ENCODE measurements around the gene RPS6KA5.
A peak's percentile ranks its signal among the peaks of the same experiment; 100 is the strongest.

RPS6KA5 gene

GRCh38 chr14:91027561-91027960 lies 32.9 kb downstream of the RPS6KA5 start:
- DNase-seq (ENCODE audit: low spot score): no peak

- DNase-seq (ENCODE audit: low spot score): peak; percentile 77
These were observed 37.8 kb downstream of the RPS6KA5 start for GRCh38 chr14:91022622-91023028.

- DNase-seq (ENCODE audit: low spot score): no peak
These were observed 38.3 kb downstream of the RPS6KA5 start for GRCh38 chr14:91021991-91022621.

- no peak for DNase-seq (ENCODE audit: low spot score)
These were observed 39.3 kb downstream of the RPS6KA5 start for GRCh38 chr14:91021115-91021514.

GRCh38 chr14:91019673-91020072 lies 40.8 kb downstream of the RPS6KA5 start:
- DNase-seq (ENCODE audit: low spot score): no peak

- no peak for DNase-seq (ENCODE audit: low spot score)
These were observed 42.0 kb downstream of the RPS6KA5 start for GRCh38 chr14:91018481-91018880.

GRCh38 chr14:91016800-91017410 lies 43.5 kb downstream of the RPS6KA5 start:
- DNase-seq (ENCODE audit: low spot score): no peak

GRCh38 chr14:91015435-91015834 lies 45.0 kb downstream of the RPS6KA5 start:
- no peak for DNase-seq (ENCODE audit: low spot score)

- DNase-seq (ENCODE audit: low spot score): no peak
These were observed 48.4 kb downstream of the RPS6KA5 start for GRCh38 chr14:91012045-91012444.

GRCh38 chr14:91010153-91010533 lies 50.3 kb downstream of the RPS6KA5 start:
- no peak for DNase-seq (ENCODE audit: low spot score)

GRCh38 chr14:91009501-91010152 lies 50.8 kb downstream of the RPS6KA5 start:
- peak; percentile 92 for DNase-seq (ENCODE audit: low spot score)

- DNase-seq (ENCODE audit: low spot score): no peak
These were observed 51.6 kb downstream of the RPS6KA5 start for GRCh38 chr14:91008759-91009409.

- no peak for DNase-seq (ENCODE audit: low spot score)
These were observed 54.7 kb downstream of the RPS6KA5 start for GRCh38 chr14:91005716-91006115.

- no peak for DNase-seq (ENCODE audit: low spot score)
These were observed 55.5 kb downstream of the RPS6KA5 start for GRCh38 chr14:91004987-91005386.

- DNase-seq (ENCODE audit: low spot score): no peak
These were observed 61.1 kb downstream of the RPS6KA5 start for GRCh38 chr14:90999299-90999698.

GRCh38 chr14:90996967-90997366 lies 63.5 kb downstream of the RPS6KA5 start:
- no peak for DNase-seq (ENCODE audit: low spot score)

- no peak for DNase-seq (ENCODE audit: low spot score)
These were observed 64.7 kb downstream of the RPS6KA5 start for GRCh38 chr14:90995785-90996184.

- no peak for DNase-seq (ENCODE audit: low spot score)
These were observed 66.6 kb downstream of the RPS6KA5 start for GRCh38 chr14:90993792-90994191.

GRCh38 chr14:90991690-90992443 lies 68.6 kb downstream of the RPS6KA5 start:
- DNase-seq (ENCODE audit: low spot score): no peak

GRCh38 chr14:90990141-90990540 lies 70.3 kb downstream of the RPS6KA5 start:
- no peak for DNase-seq (ENCODE audit: low spot score)

- no peak for DNase-seq (ENCODE audit: low spot score)
These were observed 73.3 kb downstream of the RPS6KA5 start for GRCh38 chr14:90987140-90987539.

GRCh38 chr14:90986510-90986909 lies 73.9 kb downstream of the RPS6KA5 start:
- DNase-seq (ENCODE audit: low spot score): no peak

Measured in NAMALWA (cell line).